Adipose tissue (tissue), 3 donors: Measurements from ENCODE around the gene LZTR1. TPM values are rescaled to one million over a fixed set of nuclear protein-coding genes. Genes with fewer than 3 reads are reported as not detected.
A peak's percentile ranks its signal among the peaks of the same experiment; 100 is the strongest.
"Not testable (repeated sequence)": the region's sequence is repeated elsewhere in the genome, so short reads cannot be mapped to it uniquely, and the experiment has no call there.

Experiments
- H3K27ac ChIP-seq: one replicate; pipeline ENCODE4 v1.5.1; 2013; ENCODE audit warnings: low read depth, low read length
- WGBS, 3 donors: extraction: QIAGEN DNeasy Blood & Tissue Kit; methylation state at CpG; one replicate each; pipeline ENCODE4 v1.1.7; 2013; 5-methylcytosine and 5-hydroxymethylcytosine counted together
- polyA plus RNA-seq, 3 donors: library from polyadenylated mRNA; stranded (reverse); fragments of 200-250 nt; gene quantifications; one replicate each; pipeline ENCODE4 v1.2.3, GENCODE V29; 2013
- donor health status: healthy with polysubstance abuse.
- donor health status: Bipolar disorder and iron deficiency.
- donor health status: healthy.

The LZTR1 gene
- 10 to 100 TPM; 19.9 to 38.3 (median 37.0) TPM for polyA plus RNA-seq

GRCh38 chr22:20981787-20982562 is at the start of gene LZTR1:
LZTR1 (plus strand) TSS chr22:20982297; CDS start chr22:20982372, 75 bp downstream.
- peak within 1 kb of the TSS; percentile 67 for H3K27ac ChIP-seq
- 0% methylated on average over 79 to 87 of the region's 87 CpGs for WGBS, 3 donors

DNA sequence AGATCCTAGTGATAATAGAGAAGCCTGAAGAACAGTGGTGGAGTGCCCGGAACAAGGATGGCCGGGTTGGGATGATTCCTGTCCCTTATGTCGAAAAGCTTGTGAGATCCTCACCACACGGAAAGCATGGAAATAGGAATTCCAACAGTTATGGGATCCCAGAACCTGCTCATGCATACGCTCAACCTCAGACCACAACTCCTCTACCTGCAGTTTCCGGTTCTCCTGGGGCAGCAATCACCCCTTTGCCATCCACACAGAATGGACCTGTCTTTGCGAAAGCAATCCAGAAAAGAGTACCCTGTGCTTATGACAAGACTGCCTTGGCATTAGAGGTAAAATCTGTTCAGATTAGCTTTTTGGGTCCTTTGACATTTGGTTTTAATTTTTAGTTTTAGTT is 48.2 kb upstream of the LZTR1 start:
- WGBS, 3 donors = 93 to 95% (median 94%) methylated on average over 7 of the region's 7 CpGs
- no peak overlapping the region for H3K27ac ChIP-seq

GRCh38 chr22:20935049-20935448 is 47.0 kb upstream of the LZTR1 start:
- 90 to 94% (median 93%) methylated on average over 9 of the region's 9 CpGs for WGBS, 3 donors
- H3K27ac ChIP-seq = not testable (repeated sequence)

- H3K27ac ChIP-seq = not testable (repeated sequence)
- WGBS, 3 donors = 86 to 94% (median 86%) methylated on average over 11 of the region's 11 CpGs
Observed at GRCh38 chr22:20935780-20936539, 46.1 kb upstream of the LZTR1 start.

GRCh38 chr22:20937031-20937793 is 44.9 kb upstream of the LZTR1 start:
- H3K27ac ChIP-seq = no peak overlapping the region

DNA sequence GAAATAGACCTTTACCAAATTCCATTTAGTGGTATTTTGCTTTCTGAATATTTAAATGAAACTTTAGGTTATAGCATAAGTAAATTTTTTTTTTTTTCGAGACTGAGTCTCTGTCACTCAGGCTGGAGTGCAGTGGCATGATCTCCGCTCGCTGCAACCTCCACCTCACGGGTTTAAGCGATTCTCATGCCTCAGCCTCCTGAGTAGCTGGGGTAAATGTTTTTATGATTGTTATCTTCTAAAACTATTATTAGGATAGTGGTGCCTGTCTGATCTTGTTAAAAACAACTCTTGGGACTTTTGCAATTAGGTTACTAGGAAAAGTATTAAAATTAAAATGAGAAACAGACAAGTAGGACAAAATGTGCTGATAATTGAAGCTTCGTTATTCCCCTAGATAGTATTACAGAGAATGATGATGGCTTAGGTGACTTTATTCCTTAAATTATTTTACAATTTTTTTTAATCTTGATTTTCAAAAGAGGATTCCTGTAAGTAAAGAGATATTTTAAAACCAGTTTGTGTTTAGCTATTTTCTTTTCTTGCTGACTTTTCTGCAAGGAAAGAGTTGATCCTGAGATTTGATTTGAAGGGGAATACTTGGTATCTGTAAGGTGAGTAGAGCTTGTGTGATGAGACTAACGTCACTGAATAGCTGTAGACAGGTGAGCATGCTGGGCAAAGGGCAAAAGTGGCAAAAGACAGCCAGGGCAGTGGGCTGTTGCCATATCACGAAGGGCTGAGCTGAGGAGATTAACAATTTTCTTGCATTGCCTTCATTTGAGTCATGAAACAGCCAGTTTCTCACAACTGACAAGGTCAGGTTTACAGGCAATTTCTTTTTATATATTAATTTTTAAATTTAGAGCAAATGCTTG is 44.1 kb upstream of the LZTR1 start:
- H3K27ac ChIP-seq = no peak overlapping the region
- 58 to 90% (median 87%) methylated on average over 8 of the region's 8 CpGs for WGBS, 3 donors

More at GRCh38 chr22:20937031-20937793, 44.9 kb upstream of the LZTR1 start:
- 43 to 78% (median 69%) methylated on average over 12 of the region's 12 CpGs for WGBS, 3 donors

DNA sequence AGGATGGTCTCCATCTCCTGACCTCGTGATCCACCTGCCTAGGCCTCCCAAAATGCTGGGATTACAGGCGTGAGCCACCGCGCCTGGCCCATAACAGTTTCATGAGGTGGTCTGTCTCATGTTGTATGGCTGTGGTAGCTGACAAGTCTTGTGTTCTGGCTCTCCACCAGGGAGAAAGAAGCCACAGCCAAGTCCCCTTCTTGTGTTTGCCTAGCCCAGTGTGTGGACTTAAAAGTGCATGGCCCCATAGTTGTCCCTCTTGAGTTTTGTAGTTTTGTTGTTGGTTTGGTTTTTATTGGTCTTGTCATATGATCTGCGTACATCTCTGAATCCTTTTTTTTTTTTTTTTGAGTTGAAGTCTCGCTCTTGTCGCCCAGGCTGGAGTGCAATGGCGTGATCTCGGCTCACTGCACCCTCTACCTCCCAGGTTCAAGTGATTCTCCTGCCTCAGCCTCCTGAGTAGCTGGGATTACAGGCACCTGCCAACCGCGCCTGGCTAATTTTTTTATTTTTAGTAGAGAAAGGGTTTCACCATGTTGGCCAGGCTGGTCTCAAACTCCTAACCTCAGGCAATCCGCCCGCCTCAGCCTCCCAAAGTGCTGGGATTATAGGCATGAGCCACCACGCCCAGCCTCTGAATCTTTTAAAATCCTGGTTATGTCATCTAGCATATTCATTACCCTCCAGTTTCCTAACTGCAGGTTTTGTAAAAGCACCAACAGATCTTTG is 42.5 kb upstream of the LZTR1 start:
- WGBS, 3 donors = 93 to 97% (median 95%) methylated on average over 14 of the region's 14 CpGs
- not testable (repeated sequence) for H3K27ac ChIP-seq

GRCh38 chr22:20940186-20940651 is 41.9 kb upstream of the LZTR1 start:
- no peak overlapping the region for H3K27ac ChIP-seq
- 75 to 79% (median 75%) methylated on average over 3 of the region's 3 CpGs for WGBS, 3 donors

- H3K27ac ChIP-seq = no peak overlapping the region
- 62 to 94% (median 90%) methylated on average over 4 of the region's 4 CpGs for WGBS, 3 donors
Observed at GRCh38 chr22:20940904-20941385, 41.2 kb upstream of the LZTR1 start.

DNA sequence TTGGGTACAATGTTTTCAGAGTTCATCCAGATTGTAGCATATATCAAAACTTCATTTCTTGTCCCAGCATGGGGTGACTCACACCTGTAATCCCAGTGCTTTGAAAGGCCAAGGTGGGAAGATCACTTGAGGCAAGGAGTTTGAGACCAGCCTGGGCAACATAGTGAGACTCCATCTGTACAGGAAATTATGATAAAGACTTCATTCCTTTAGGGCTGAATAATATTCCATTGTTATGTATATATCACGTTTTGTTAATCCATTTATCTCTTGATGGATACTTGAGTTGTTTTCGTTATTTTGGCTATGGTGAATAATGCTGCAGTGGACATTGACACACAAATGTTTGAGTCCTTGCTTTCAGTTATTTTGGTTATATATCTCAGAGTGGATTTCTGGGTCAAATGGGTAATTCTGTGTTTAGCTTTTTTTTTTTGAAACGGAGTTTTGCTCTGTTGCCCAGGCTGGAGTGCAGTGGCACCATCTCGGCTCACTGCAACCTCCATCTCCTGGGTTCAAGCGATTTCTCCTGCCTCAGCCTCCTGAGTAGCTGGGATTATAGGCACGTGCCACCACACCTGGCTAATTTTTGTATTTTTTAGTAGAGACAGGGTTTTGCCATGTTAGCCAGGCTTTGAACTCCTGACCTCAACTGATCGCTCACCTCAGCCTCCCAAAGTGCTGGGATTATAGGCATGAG is 39.7 kb upstream of the LZTR1 start:
- WGBS, 3 donors = 84 to 92% (median 89%) methylated on average over 7 of the region's 7 CpGs

DNA sequence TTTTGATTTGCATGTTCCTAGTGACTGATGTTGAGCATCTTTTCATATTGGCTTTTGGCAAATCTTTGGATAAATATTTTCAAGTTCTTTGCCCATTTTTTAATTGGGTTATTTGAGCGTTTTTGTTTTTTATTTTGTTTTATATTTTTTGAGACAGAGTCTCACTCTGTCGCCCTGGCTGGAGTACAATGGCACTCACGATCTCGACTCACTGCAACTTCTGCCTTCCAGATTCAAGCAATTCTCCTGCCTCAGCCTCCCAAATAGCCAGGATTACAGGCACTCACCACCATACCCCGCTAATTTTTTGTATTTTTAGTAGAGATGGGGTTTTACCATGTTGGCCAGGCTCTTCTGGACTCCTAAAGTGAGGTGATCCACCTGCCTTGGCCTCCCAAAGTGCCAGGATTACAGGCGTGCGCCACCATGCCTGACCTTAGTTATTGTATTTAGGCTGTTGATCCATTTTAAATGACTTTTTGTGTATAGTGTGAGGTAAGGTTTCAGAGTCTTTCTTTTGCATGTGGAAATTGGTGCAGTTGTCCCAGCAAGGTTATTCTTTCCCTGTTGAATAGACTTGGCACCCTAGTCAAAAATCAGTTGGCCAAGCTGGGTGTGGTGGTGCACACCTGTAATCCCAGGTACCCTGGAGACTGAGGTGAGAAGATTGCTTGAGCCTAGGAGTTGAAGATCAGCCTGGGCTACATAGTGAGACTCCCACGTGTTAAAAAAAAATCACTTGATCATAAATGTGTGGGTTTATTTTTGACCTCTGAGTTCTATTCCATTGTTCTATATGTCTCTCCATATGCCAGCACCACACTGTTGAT is 38.8 kb upstream of the LZTR1 start:
- WGBS, 3 donors = 93 to 95% (median 95%) methylated on average over 8 of the region's 8 CpGs
- no peak overlapping the region for H3K27ac ChIP-seq

More for the DNA sequence above, 39.7 kb upstream of the LZTR1 start:
- H3K27ac ChIP-seq = not testable (repeated sequence)

DNA sequence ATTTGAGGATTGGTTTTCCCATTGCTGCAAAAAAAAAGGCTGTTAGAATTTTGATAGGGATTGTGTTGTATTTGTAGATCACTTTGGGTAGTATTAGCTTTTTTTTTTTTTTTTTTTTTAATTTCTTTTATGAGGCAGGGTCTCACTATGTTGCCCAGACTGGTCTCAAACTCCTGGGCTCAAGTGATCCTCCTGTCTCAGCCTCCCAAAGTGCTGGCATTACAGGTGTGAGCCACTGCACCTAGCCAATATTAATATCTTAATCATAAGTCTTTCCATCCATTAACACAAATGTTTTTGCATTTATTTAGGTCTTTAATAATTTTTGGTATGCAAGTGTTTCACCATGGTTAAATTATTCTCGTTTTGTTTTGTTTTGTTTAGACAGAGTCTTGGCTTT is 38.1 kb upstream of the LZTR1 start:
- H3K27ac ChIP-seq = no peak overlapping the region
- WGBS, 3 donors = 31 to 67% (median 32%) methylated on average over 1 of the region's 1 CpG

GRCh38 chr22:20945578-20945934 is 36.5 kb upstream of the LZTR1 start:
- no peak overlapping the region for H3K27ac ChIP-seq

DNA sequence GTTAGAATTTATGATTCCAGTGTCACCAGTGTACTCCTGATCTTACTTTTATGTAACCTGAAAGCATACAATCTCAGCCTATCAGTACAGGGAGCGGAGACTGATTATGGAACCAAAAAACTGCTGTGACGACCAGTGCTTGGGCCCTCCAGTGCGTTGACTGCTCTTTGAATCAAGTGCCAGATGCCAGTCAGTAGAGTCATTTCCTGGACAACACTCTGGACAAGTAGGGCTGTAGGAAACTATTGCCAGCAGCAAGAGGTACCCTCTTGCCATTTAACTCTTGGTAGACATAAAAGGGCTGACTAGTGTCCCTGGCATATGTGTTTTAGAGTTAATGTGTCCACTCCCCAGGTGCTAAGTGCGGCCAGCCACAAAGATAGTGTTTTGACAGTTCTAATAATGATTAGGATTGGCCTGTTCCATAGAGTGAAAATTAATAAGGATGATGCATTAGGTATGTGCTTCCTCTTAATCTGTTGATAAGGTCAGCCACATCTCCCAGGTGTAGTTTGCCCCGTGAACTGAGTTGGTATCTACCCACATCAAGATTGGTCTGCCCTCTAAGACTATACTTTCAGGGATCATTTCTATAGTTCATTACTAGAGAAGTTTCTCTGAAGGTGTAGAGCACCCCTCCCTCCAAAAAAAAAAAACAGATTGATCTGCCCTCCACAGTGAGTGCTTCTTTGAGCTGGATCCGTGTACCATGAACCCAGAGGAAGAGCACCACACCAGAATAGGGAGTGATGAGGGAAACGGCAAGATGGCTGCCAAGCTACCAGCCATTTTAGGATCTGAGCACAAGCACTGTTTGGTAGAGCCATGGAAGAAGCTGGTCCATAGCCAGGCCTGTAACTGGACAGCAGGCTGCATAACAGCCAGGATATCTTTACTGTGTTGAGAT is 35.8 kb upstream of the LZTR1 start:
- 73 to 89% (median 88%) methylated on average over 7 of the region's 7 CpGs for WGBS, 3 donors
- no peak overlapping the region for H3K27ac ChIP-seq

More at GRCh38 chr22:20945578-20945934, 36.5 kb upstream of the LZTR1 start:
- 76 to 95% (median 94%) methylated on average over 2 of the region's 2 CpGs for WGBS, 3 donors

- 96 to 100% (median 100%) methylated on average over 1 of the region's 1 CpG for WGBS, 3 donors
- no peak overlapping the region for H3K27ac ChIP-seq
Observed at GRCh38 chr22:20946991-20947390, 35.1 kb upstream of the LZTR1 start.
